Large intestine (tissue), 3 donors: ENCODE measurements around the gene PTCHD4. TPM values are rescaled to one million over a fixed set of nuclear protein-coding genes. Genes with fewer than 3 reads are reported as not detected.
"Not testable (repeated sequence)": the region's sequence is repeated elsewhere in the genome, so short reads cannot be mapped to it uniquely, and the experiment has no call there.

Experiments used
- DNase-seq, 2 donors: peaks; one replicate each; pipeline versions ENCODE4 v3.0.0 to v3.0.0-alpha.2; 2013
- H3K27ac ChIP-seq: one replicate; pipeline ENCODE4 v1.5.1; 2013; ENCODE audit warnings: low read length
- H3K27me3 ChIP-seq: 2 replicates; pipeline ENCODE4 v1.6.1; 2013; ENCODE audit warnings: low read length; ENCODE audit not compliant: control insufficient read depth, insufficient read depth
- H3K36me3 ChIP-seq: 2 replicates; pipeline ENCODE4 v1.6.1; 2013; ENCODE audit warnings: low read length; ENCODE audit not compliant: control insufficient read depth, insufficient read depth
- H3K4me1 ChIP-seq: one replicate; pipeline ENCODE4 v1.6.1; 2013; ENCODE audit warnings: low read length; ENCODE audit not compliant: control insufficient read depth, insufficient read depth
- H3K4me3 ChIP-seq: one replicate; pipeline ENCODE4 v1.5.1; 2013; ENCODE audit warnings: low read length
- H3K9me3 ChIP-seq: one replicate; pipeline ENCODE4 v1.6.1; 2013; ENCODE audit warnings: mild to moderate bottlenecking, low read depth, low read length, moderate library complexity; ENCODE audit not compliant: control insufficient read depth
- WGBS: methylation state at CpG from one replicate; pipeline ENCODE4 v1.1.5; 2013; ENCODE audit warnings: low lambda C conversion rate; ENCODE audit not compliant: insufficient coverage; 5-methylcytosine and 5-hydroxymethylcytosine counted together
- polyA plus RNA-seq: library from polyadenylated mRNA; unstranded; fragments of 120-200 nt; gene quantifications from one replicate; pipeline ENCODE4 v1.2.1, GENCODE V29; 2013

The PTCHD4 gene
- polyA plus RNA-seq, 1 donor: 0.70 TPM

- no peaks in the 10 kb centered on the region for H3K9me3 ChIP-seq
- H3K36me3 ChIP-seq: no peaks in the 10 kb centered on the region
- no peaks in the 10 kb centered on the region for H3K27me3 ChIP-seq
- no CpG with 5 or more reads among the region's 4 CpGs for WGBS
- no peak overlapping the region for H3K27ac ChIP-seq
- no peak overlapping the region for H3K4me3 ChIP-seq
- H3K4me1 ChIP-seq: no peaks in the 10 kb centered on the region
- no peak for DNase-seq
Observed at GRCh38 chr6:48123601-48124000, 12.6 kb upstream of the PTCHD4 start.

GRCh38 chr6:48121983-48122749, 11.2 kb upstream of the PTCHD4 start:
- H3K36me3 ChIP-seq, H3K27ac ChIP-seq, H3K4me1 ChIP-seq, H3K27me3 ChIP-seq, DNase-seq, H3K4me3 ChIP-seq, H3K9me3 ChIP-seq: not testable (repeated sequence)
- no CpG with 5 or more reads among the region's 1 CpG for WGBS

GRCh38 chr6:48116699-48117645, 6.0 kb upstream of the PTCHD4 start:
- H3K4me1 ChIP-seq: no peaks in the 10 kb centered on the region
- H3K27me3 ChIP-seq: no peaks in the 10 kb centered on the region
- no peak overlapping the region for H3K27ac ChIP-seq
- no peaks in the 10 kb centered on the region for H3K9me3 ChIP-seq
- no peaks in the 10 kb centered on the region for H3K36me3 ChIP-seq
- H3K4me3 ChIP-seq: no peak overlapping the region
- DNase-seq: no peak
- no CpG with 5 or more reads among the region's 3 CpGs for WGBS

GRCh38 chr6:48113130-48113529, 2.1 kb upstream of the PTCHD4 start:
- H3K9me3 ChIP-seq: no peaks in the 10 kb centered on the region
- no peak overlapping the region for H3K27ac ChIP-seq
- no peaks in the 10 kb centered on the region for H3K27me3 ChIP-seq
- WGBS: no CpG with 5 or more reads among the region's 2 CpGs
- no peak for DNase-seq
- no peaks in the 10 kb centered on the region for H3K4me1 ChIP-seq
- H3K4me3 ChIP-seq: no peak overlapping the region
- H3K36me3 ChIP-seq: no peaks in the 10 kb centered on the region

GRCh38 chr6:48111575-48111974, 578 bp upstream of the PTCHD4 start:
- no peaks in the 10 kb centered on the region for H3K27me3 ChIP-seq
- no peak overlapping the region for H3K4me3 ChIP-seq
- no peak overlapping the region for H3K27ac ChIP-seq
- no peaks in the 10 kb centered on the region for H3K9me3 ChIP-seq
- no peaks in the 10 kb centered on the region for H3K36me3 ChIP-seq
- no peaks in the 10 kb centered on the region for H3K4me1 ChIP-seq
- DNase-seq: no peak
- WGBS: no CpG with 5 or more reads among the region's 1 CpG

GRCh38 chr6:48110436-48111142, 408 bp downstream of the PTCHD4 start:
- no peaks in the 10 kb centered on the region for H3K4me1 ChIP-seq
- H3K4me3 ChIP-seq: no peak overlapping the region
- H3K9me3 ChIP-seq: no peaks in the 10 kb centered on the region
- DNase-seq: no peak
- no peaks in the 10 kb centered on the region for H3K27me3 ChIP-seq
- no peak overlapping the region for H3K27ac ChIP-seq
- no peaks in the 10 kb centered on the region for H3K36me3 ChIP-seq
- WGBS: no CpG with 5 or more reads among the region's 2 CpGs

GRCh38 chr6:48109944-48110343, 1.1 kb downstream of the PTCHD4 start:
- DNase-seq: no peak
- Histone ChIP-seq H3K27me3 (no peaks in the 10 kb centered on the region), H3K4me3 (no peak overlapping the region), H3K9me3 (no peaks in the 10 kb centered on the region), H3K27ac (no peak overlapping the region), H3K4me1 (no peaks in the 10 kb centered on the region), H3K36me3 (no peaks in the 10 kb centered on the region)
- no CpG with 5 or more reads among the region's 3 CpGs for WGBS

GRCh38 chr6:48102476-48103195, 8.4 kb downstream of the PTCHD4 start:
- H3K36me3 ChIP-seq, DNase-seq, H3K4me3 ChIP-seq, H3K27me3 ChIP-seq, H3K4me1 ChIP-seq, H3K27ac ChIP-seq, H3K9me3 ChIP-seq: not testable (repeated sequence)
- no CpG with 5 or more reads among the region's 17 CpGs for WGBS

GRCh38 chr6:48101290-48101689, 9.7 kb downstream of the PTCHD4 start:
- Histone ChIP-seq H3K4me3 (no peak overlapping the region), H3K36me3 (no peaks in the 10 kb centered on the region), H3K27ac (no peak overlapping the region), H3K4me1 (no peaks in the 10 kb centered on the region), H3K27me3 (no peaks in the 10 kb centered on the region), H3K9me3 (no peaks in the 10 kb centered on the region)
- WGBS: 100% methylated on average over 1 of the region's 1 CpG
- DNase-seq: no peak

GRCh38 chr6:48100588-48100895, 10.5 kb downstream of the PTCHD4 start:
- Histone ChIP-seq H3K27ac (no peak overlapping the region), H3K4me3 (no peak overlapping the region), H3K4me1 (no peaks in the 10 kb centered on the region), H3K9me3 (no peaks in the 10 kb centered on the region), H3K27me3 (no peaks in the 10 kb centered on the region), H3K36me3 (no peaks in the 10 kb centered on the region)
- no peak for DNase-seq
- 80% methylated on average over 1 of the region's 4 CpGs for WGBS
